AG09319 (cell line): Measurements from ENCODE around the gene CACNG5.

Experiments used
- DNase-seq: peaks from one replicate; pipeline ENCODE4 v3.0.0-alpha.2; 2010; ENCODE audit warnings: low read depth; ENCODE audit errors: extremely low read depth
- TF ChIP-seq, protein P1 (sequence below): IDR thresholded peaks from 2 replicates; pipeline ENCODE4 v1.5.1; 2011; ENCODE audit warnings: low read depth, mild to moderate bottlenecking, inconsistent platforms, low read length, moderate library complexity

Gene CACNG5

GRCh38 chr17:66847704-66848103, 12.8 kb downstream of the CACNG5 start:
- TF ChIP-seq, protein P1, sequence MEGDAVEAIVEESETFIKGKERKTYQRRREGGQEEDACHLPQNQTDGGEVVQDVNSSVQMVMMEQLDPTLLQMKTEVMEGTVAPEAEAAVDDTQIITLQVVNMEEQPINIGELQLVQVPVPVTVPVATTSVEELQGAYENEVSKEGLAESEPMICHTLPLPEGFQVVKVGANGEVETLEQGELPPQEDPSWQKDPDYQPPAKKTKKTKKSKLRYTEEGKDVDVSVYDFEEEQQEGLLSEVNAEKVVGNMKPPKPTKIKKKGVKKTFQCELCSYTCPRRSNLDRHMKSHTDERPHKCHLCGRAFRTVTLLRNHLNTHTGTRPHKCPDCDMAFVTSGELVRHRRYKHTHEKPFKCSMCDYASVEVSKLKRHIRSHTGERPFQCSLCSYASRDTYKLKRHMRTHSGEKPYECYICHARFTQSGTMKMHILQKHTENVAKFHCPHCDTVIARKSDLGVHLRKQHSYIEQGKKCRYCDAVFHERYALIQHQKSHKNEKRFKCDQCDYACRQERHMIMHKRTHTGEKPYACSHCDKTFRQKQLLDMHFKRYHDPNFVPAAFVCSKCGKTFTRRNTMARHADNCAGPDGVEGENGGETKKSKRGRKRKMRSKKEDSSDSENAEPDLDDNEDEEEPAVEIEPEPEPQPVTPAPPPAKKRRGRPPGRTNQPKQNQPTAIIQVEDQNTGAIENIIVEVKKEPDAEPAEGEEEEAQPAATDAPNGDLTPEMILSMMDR = no peak
- DNase-seq = no peak

GRCh38 chr17:66848496-66848895, 13.6 kb downstream of the CACNG5 start:
- TF ChIP-seq, protein P1 = no peak
- DNase-seq = no peak

GRCh38 chr17:66849032-66849655, 14.2 kb downstream of the CACNG5 start:
- TF ChIP-seq, protein P1 = no peak
- DNase-seq = no peak

GRCh38 chr17:66849851-66850580, 15.1 kb downstream of the CACNG5 start:
- DNase-seq = no peak
- TF ChIP-seq, protein P1 = no peak

GRCh38 chr17:66850692-66851091, 15.8 kb downstream of the CACNG5 start:
- no peak for DNase-seq
- TF ChIP-seq, protein P1 = no peak

GRCh38 chr17:66855204-66855603, 20.3 kb downstream of the CACNG5 start:
- DNase-seq = no peak
- TF ChIP-seq, protein P1 = peak; percentile 17

DNA sequence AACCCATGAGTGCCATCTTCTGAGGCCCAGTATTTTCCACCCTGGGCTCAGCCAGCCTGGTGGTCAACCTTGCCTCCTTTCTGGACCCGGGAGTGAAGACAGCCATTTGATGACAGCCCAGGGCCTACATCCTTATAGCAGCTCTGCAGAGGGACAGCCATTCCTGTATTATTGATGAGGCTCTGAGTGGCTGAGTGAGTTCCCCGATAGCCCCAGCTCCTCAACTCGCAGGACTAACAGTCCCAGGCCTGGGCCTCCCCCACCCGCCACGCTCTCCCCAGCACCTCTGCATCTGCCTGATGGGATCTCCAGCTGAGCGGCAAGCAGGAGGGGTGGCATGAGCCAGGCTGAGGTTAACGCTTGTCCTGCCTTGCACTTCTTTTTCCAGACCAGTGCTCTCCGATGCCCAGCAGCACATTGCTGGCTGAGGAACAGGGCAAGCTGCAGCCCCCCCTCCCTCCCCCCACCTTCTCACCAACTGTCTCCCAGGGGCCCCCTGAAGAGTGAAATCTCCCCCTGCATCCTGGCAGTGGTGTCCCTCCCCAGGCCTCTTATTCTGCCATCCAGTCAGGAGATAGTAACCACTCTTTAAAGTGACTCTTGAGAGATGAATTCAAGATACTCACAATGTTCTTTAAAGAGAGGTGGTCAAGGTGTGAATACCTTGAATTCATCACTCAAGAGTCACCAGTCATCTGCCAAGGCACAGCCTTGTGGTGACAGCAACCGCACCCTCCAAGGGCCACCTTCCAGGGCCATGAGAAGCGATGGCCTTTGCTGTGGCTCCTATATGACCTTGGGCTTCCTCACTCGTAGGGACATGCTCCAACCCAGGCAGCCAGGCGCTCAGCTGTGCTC, 23.5 kb downstream of the CACNG5 start:
- DNase-seq = no peak
- TF ChIP-seq, protein P1 = no peak
